GM18517 (cell line): ENCODE results near the gene PFKFB4.
"Not testable (repeated sequence)": the region's sequence is repeated elsewhere in the genome, so short reads cannot be mapped to it uniquely, and the experiment has no call there.

Source experiments
- ATAC-seq: cut with Tn5 transposase; IDR thresholded peaks from one replicate; pipeline ENCODE4 v1.9.1; 2021; ENCODE audit warnings: mild to moderate bottlenecking, moderate library complexity; ENCODE audit not compliant: unreplicated experiment

The PFKFB4 gene

DNA sequence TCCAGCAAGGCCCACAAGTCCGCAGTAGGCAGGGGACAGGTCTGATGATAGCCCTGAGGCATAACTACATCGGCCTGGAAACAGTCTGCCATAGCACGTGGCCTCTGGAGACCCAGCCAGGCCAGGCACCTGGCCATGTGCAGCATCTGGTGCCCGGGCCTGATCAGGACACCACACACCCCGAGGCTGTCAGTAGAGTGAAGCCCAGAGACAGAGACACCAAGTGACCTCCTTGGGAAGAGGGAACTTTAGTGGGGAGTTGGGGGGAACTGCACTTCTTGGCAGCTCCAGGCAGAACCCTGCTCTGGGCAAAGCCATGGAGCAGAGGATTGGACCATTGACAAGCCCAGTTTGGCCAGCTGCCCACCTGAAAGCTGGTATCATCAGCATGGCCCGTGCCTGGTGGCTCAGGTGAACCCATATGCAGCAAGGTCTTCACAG lies 53.9 kb downstream of the PFKFB4 start:
- no peak for ATAC-seq

- no peak for ATAC-seq
Measured at GRCh38 chr3:48502121-48502520, 54.5 kb downstream of the PFKFB4 start.

- no peak for ATAC-seq
Measured at GRCh38 chr3:48501196-48501595, 55.4 kb downstream of the PFKFB4 start.

DNA sequence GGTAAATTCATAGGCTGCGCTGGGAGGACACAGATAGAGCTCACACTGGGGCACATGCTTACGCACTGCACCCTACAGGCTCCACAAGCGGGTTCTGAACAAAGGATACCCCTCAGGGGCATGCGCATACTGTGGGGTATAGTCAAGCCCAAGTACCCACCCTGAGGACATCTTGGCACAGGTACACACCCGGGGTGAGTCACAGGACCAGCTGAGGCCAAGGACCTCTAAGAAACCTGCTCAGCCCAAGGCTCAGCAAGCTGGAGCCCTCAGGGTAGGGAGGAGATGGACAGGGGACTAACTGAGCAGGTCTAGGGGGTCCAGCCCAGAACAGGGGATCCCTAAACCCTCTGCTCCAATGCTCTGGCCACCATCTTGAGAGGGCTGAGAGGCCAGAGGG lies 55.9 kb downstream of the PFKFB4 start:
- ATAC-seq: no peak

DNA sequence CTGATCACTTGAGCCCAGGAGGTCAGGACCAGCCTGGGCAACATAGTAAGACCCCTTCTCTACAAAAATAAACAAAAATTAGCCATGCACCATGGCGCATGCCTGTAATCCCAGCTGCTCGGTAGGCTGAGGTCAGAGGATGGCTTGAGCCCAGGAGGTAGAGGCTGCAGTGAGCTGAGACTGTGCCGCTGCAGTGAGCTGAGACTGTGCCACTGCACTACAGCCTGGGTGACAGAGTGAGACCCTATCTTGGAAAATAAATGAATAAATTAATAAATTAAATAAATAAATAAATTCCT lies 63.5 kb downstream of the PFKFB4 start:
- ATAC-seq: no peak

- no peak for ATAC-seq
Measured at GRCh38 chr3:48492461-48493202, 64.0 kb downstream of the PFKFB4 start.

DNA sequence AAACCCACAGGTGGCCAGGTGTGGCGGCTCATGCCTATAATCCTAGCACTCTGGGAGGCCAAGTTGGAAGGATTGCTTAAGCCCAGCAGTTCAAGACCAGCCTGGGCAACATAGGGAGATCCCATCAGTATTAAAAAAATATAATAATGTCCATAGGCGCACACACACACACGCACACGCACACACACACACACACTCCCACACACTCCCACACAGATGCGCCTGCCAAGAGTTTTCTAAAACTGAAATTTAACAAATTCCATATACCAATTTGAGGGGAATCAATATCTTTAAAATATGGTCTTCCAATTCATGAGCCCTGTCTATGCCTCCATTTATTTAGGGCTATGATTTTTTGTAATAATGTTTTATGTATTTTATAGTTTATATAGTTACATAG lies 69.7 kb downstream of the PFKFB4 start:
- no peak for ATAC-seq

DNA sequence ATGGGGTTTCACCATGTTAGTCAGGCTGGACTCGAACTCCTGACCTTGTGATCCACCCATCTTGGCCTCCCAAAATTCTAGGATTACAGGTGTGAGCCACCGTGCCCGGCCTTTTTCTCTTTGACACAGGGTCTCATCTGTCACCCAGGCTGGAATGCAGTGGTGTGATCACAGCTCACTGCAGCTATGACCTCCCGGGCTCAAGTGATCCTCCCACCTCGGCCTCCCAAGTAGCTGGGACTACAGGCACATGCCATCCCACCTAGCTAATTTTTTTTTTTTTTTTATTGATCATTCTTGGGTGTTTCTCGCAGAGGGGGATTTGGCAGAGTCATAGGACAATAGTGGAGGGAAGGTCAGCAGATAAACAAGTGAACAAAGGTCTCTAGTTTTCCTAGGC lies 73.8 kb downstream of the PFKFB4 start:
- not testable (repeated sequence) for ATAC-seq

DNA sequence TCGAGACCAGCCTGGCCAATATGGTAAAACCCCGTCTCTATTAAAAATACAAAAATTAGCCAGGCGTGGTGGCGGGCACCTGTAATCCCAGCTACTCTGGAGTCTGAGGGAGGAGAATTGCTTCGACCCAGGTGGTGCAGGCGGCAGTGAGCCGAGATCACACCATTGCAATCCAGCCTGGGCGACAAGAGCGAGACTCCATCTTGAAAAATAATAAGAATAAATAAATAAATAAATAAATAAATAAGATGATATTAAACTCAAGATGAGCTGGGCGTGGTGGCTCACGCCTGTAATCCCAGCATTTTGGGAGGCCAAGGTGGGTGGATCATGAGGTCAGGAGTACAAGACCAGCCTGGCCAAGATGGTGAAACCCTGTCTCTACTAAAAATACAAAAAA lies 75.7 kb downstream of the PFKFB4 start:
- ATAC-seq: not testable (repeated sequence)

DNA sequence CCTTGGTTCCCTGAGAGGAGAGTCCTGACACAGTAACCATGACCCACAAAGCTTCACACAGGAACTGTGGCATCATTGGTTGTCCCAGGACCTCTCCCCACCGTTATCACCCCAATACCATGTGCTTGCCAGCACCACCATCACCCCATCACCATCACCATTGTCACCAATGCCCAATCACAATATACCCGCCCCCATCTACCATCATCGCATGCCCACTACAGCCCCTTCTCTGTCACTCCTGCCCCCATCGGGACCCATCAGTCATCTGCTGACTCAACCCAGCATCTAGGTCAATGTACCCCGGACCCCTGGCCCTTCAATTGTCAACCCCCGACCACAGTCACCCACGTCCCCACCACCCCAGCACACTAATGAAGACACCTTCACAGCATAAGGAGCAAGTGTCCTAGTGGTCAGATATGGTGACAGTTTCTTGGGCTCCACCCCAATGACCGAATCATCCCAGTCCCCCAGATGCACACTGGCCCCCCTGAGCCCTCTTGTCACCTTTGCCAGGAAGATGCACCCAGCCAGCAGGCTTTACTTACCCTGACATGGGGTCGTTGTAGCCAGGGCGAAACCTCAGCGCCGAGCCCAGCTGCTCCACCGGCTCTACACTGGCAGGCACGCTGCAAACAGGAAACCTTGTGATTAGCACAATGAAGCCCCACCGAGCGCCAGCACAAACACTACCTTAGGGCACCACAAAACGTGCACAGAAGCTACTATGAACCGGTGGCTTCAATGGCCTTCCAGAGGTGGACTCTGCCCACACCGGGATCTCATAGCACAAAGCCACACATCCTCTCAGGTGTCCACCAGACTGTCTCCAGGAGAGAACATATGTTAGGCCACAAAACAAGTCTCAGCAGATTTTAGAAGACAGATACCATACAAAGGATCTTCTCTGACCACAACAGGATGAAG lies 77.7 kb downstream of the PFKFB4 start:
- ATAC-seq: no peak

- ATAC-seq: no peak
Measured at GRCh38 chr3:48477959-48478520, 78.6 kb downstream of the PFKFB4 start.

DNA sequence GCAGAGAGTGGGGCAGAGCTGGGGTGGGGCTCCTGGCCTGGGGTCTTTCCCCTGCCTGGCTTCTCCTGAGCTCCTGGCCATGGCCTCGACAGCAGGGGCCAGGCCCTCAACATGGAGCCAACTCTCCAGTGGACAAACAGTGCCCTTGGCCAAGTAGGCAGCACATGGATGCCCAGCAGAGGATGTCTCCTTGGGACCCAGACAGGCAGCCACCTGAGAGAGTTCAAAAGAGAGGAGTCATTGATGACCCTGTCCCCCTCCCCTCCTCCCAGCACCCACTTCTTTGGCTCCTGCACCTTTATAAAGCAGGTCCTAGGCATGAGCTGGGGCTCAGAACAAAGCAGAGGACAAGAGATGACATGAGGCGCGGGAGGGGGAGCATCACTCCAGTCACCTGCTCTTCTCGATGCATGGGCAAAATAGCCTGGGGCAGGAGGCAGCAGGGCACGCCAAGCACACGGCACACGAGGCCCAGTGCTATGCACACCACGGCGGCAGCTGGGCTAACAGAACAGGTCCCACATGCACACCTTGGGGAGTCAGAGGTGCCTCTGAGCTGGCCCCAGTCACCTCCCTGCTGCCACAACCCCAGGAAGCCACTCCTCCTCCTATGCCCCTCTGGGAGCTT lies 80.1 kb downstream of the PFKFB4 start:
- ATAC-seq: no peak

DNA sequence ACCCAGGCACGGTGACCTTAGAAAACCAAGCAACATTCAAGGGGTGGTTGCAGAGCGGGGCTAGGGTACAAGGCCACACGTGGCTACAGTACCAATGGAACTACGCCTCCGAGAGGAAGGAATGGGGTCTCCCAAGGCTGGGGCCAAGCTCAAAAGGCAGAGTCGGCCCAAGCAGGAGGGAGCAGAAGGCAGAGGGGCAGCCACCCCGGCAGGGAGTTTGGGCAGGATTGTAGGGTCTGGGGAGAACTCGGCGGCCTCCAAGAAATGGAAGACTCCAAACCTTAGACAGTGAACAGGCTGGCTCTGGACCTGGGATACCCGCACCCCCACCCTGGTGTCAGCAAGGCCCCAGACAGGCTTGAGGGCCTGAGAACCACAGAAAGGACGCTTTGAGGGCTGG lies 81.4 kb downstream of the PFKFB4 start:
- ATAC-seq: no peak

- ATAC-seq: no peak
Measured at GRCh38 chr3:48474619-48475018, 82.0 kb downstream of the PFKFB4 start.

GRCh38 chr3:48474031-48474430 lies 82.6 kb downstream of the PFKFB4 start:
- ATAC-seq: not testable (repeated sequence)

GRCh38 chr3:48473617-48473952 lies 83.0 kb downstream of the PFKFB4 start:
- no peak for ATAC-seq

GRCh38 chr3:48472923-48473616 lies 83.5 kb downstream of the PFKFB4 start:
- peak; percentile 88 for ATAC-seq

- ATAC-seq: no peak
Measured at GRCh38 chr3:48472673-48472922, 84.0 kb downstream of the PFKFB4 start.

DNA sequence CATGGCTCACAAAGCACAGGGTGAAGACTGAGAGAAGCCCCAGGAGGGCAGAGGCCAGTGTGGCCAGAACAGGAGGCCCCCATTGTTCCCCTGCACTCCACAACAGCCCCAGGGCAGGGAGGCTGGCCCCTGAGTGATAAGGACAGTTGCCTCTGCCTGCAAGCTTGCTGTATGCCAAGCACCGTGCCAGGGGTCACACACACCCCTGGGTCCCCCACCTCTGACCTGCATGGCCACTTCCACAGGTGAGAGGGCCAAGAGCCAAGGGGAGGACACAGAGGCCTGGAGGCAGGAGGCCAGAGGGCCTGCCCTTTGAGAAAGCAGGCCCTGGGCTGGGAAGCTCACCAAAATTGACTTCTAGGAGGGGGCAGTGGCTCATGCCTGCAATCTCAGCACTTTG lies 86.3 kb downstream of the PFKFB4 start:
- ATAC-seq: no peak

GRCh38 chr3:48469046-48469915 lies 87.3 kb downstream of the PFKFB4 start:
- no peak for ATAC-seq
